K562 (cell line): ENCODE measurements around the gene BPHL. TPM values are rescaled to one million over a fixed set of nuclear protein-coding genes. Genes with fewer than 3 reads are reported as not detected.

ENCODE experiments used
- AFF4 ChIP-seq: sonication (generic); formaldehyde crosslinking; IDR thresholded peaks from 2 replicates; pipeline ENCODE4 v1.8.0; 2023; ENCODE audit warnings: mild to moderate bottlenecking, missing genetic modification reagents
- ATF4 ChIP-seq: fragments of 450-650 bp; formaldehyde crosslinking; IDR thresholded peaks from 2 replicates; pipeline ENCODE4 v1.4.0; 2022; ENCODE audit warnings: mild to moderate bottlenecking, moderate library complexity
- ATF7 ChIP-seq: fragments of 450-650 bp; IDR thresholded peaks from 2 replicates; pipeline ENCODE4 v1.7.1; 2014; ENCODE audit warnings: mild to moderate bottlenecking, moderate library complexity
- CC2D1A ChIP-seq: fragments of 450-650 bp; IDR thresholded peaks from 2 replicates; pipeline ENCODE4 v1.6.1; 2017; ENCODE audit warnings: mild to moderate bottlenecking
- CREB5 ChIP-seq: fragments of 250-450 bp; sonication (Bioruptor Pico); IDR thresholded peaks from 2 replicates; pipeline ENCODE4 v1.5.0; 2020; ENCODE audit warnings: mild to moderate bottlenecking
- GTF2A2 ChIP-seq: IDR thresholded peaks from 2 replicates; pipeline ENCODE4 v1.6.1; 2016; ENCODE audit warnings: mild to moderate bottlenecking, missing genetic modification characterization, missing compliant biosample characterization
- HINFP ChIP-seq: fragments of 450-650 bp; conservative IDR thresholded peaks from 2 replicates; pipeline ENCODE4 v1.6.1; 2016; ENCODE audit warnings: missing genetic modification characterization, low read depth, mild to moderate bottlenecking, control low read depth, missing compliant biosample characterization
- HMBOX1 ChIP-seq: sonication (generic); IDR thresholded peaks from 2 replicates; pipeline ENCODE4 v1.6.1; 2016
- HOXB6 ChIP-seq: fragments of 250-450 bp; sonication (Bioruptor Pico); IDR thresholded peaks from 2 replicates; pipeline ENCODE4 v1.5.1; 2022; ENCODE audit warnings: mild to moderate bottlenecking, borderline replicate concordance
- MCM2 ChIP-seq: fragments of 450-650 bp; IDR thresholded peaks from 2 replicates; pipeline ENCODE4 v1.6.1; 2017; ENCODE audit warnings: low read depth, mild to moderate bottlenecking
- MCM3 ChIP-seq: fragments of 450-650 bp; IDR thresholded peaks from 2 replicates; pipeline ENCODE4 v1.6.1; 2016
- NBN ChIP-seq: fragments of 450-650 bp; IDR thresholded peaks from 2 replicates; pipeline ENCODE4 v1.6.1; 2016; ENCODE audit warnings: low read depth, mild to moderate bottlenecking
- NFIC ChIP-seq: fragments of 450-650 bp; IDR thresholded peaks from 2 replicates; pipeline ENCODE4 v1.6.1; 2017; ENCODE audit warnings: mild to moderate bottlenecking, inconsistent platforms
- NR2C1 ChIP-seq, 2 experiments: fragments of 450-650 bp; IDR thresholded peaks; 2 replicates each; pipeline ENCODE4 v1.6.1; 2017; ENCODE audit warnings: mild to moderate bottlenecking in 2 of 2, antibody characterized with exemption in 1 of 2, inconsistent platforms in 1 of 2, missing compliant biosample characterization in 1 of 2, missing genetic modification characterization in 1 of 2
- RBM17 ChIP-seq: fragments of 200-400 bp; formaldehyde crosslinking; IDR thresholded peaks from 2 replicates; pipeline ENCODE4 v1.6.1; 2017; ENCODE audit warnings: low read depth, mild to moderate bottlenecking, low read length, borderline replicate concordance
- SIRT6 ChIP-seq: IDR thresholded peaks from one replicate; pipeline ENCODE4 v1.6.1; 2012; ENCODE audit warnings: low read depth, mild to moderate bottlenecking, control low read depth, inconsistent platforms, low read length, moderate library complexity
- SREBF1 ChIP-seq: fragments of 150-350 bp; IDR thresholded peaks from 2 replicates; pipeline ENCODE4 v1.6.1; 2014; ENCODE audit warnings: antibody characterized with exemption, low read depth, low read length, borderline replicate concordance
- U2AF2 ChIP-seq: fragments of 200-400 bp; formaldehyde crosslinking; optimal IDR thresholded peaks from 2 replicates; pipeline ENCODE3; 2017; ENCODE audit warnings: low read depth, mild to moderate bottlenecking, low read length
- ZNF121 ChIP-seq: sonication (generic); formaldehyde crosslinking; conservative IDR thresholded peaks from 2 replicates; pipeline ENCODE4 v1.8.0; 2022; ENCODE audit warnings: missing genetic modification reagents
- polyA plus RNA-seq, 8 experiments: library from polyadenylated mRNA; depleted of rRNA in 4 of 8; stranded (reverse) in 5 of 8; unstranded in 3 of 8; fragments of >200 nt; fragmentation: Nextera tagmentation in 2 of 8; fragmentation: Illumina TruSeq in 1 of 8; extraction: Ambion mirVana in 2 of 8; extraction: Trizol in 1 of 8; gene quantifications; 2 replicates each; pipeline versions ENCODE4 v1.2.1 to v1.2.3, GENCODE V29; 2011 to 2014; ENCODE audit warnings: inconsistent platforms in 1 of 8, missing spikeins in 1 of 8
- total RNA-seq, 7 experiments: library from RNA; depleted of rRNA in 6 of 7; stranded (reverse); fragments of >200 nt in 6 of 7; fragmentation: Illumina TruSeq in 2 of 7; extraction: Trizol in 2 of 7; gene quantifications; 2 replicates each; pipeline versions ENCODE4 v1.2.1 to v1.2.3, GENCODE V29; 2011 to 2021; ENCODE audit warnings: low replicate concordance in 1 of 7

The BPHL gene
- total and polyA plus RNA-seq, 9 of the 15 experiments (the other 6 are each of a cell fraction or from before 2014, with no cell fraction given), result 3.5 to 17.4 (median 8.2) TPM

- TF ChIP-seq CREB5 (CRISPR knock-in tag) (no peak), CC2D1A (peak; percentile 91), GTF2A2 (tag) (no peak), ZNF121 (CRISPR knock-in tag) (no peak), ATF7 (peak; percentile 50), MCM2 (no peak), NBN (0 out of 2 replicates have a peak, but pooled peaks have one; percentile 66), MCM3 (no peak), SIRT6 (no peak), U2AF2 (no peak), NFIC (peak; percentile 74), RBM17 (no peak), HMBOX1 (0 out of 2 replicates have a peak, but pooled peaks have one; percentile 33), HOXB6 (CRISPR knock-in tag) (0 out of 2 replicates have a peak, but pooled peaks have one; percentile 24), HINFP (tag) (no peak), NR2C1 (IDR thresholded peaks at IDR 0.05) (0 out of 2 replicates have a peak, but pooled peaks have one; percentile 13), NR2C1 (tag; IDR thresholded peaks at IDR 0.05) (peak; percentile 56), SREBF1 (no peak), ATF4 (CRISPR knock-in tag) (no peak; the same call in 1 of the 2 replicates), AFF4 (CRISPR knock-in tag) (no peak)
These were observed 77.4 kb downstream of the BPHL start (continued) for GRCh38 chr6:3195695-3196497.
